ENCODE data around the gene NAV2. TPM values are rescaled to one million over a fixed set of nuclear protein-coding genes. Genes with fewer than 3 reads are reported as not detected.

NAV2 gene
- total RNA-seq, 1 experiment from 2014 or later, result 63.5 TPM

DNA sequence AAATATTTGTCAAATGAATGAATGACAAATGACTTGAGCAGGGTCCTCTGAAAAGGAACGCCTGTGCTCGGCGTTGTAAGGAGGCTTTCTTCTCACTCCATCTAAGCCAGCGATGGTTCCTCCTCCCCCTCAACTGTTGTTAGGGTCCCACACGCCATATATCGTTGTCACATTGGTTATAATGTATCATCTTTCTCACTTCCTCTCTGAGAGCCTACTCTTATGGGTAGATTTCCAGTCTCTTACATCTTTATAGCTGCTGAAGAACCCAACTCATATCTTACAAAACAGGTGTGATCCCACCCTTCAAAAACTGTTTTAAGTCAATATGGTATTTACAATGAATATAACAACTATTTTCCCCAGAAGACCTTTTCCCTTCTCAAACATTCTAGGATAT lies 81.5 kb downstream of the NAV2 start:
- Mint-ChIP-seq H3K9me3 (ENCODE audit: unreplicated experiment) (no peaks in the 10 kb centered on the region), H3K36me3 (ENCODE audit: insufficient read depth, unreplicated experiment) (no peaks in the 10 kb centered on the region), H3K27ac (ENCODE audit: unreplicated experiment) (peak overlapping the region; percentile 44), H3K4me1 (ENCODE audit: low read depth, unreplicated experiment) (peaks cover 52% of the 10 kb centered on the region), H3K27me3 (ENCODE audit: insufficient read depth, unreplicated experiment) (no peaks in the 10 kb centered on the region), H3K4me3 (ENCODE audit: unreplicated experiment) (no peak overlapping the region)
- peaks cover 48% of the 10 kb centered on the region for H3K4me1 ChIP-seq
- CTCF ChIA-PET, result no interaction called here
- H3K36me3 ChIP-seq (ENCODE audit: control insufficient read depth, insufficient read depth, low read length), result no peaks in the 10 kb centered on the region
- POLR2A ChIA-PET, result no interaction called here
- H3K9me3 ChIP-seq, result no peaks in the 10 kb centered on the region
- TF ChIP-seq, protein P1, sequence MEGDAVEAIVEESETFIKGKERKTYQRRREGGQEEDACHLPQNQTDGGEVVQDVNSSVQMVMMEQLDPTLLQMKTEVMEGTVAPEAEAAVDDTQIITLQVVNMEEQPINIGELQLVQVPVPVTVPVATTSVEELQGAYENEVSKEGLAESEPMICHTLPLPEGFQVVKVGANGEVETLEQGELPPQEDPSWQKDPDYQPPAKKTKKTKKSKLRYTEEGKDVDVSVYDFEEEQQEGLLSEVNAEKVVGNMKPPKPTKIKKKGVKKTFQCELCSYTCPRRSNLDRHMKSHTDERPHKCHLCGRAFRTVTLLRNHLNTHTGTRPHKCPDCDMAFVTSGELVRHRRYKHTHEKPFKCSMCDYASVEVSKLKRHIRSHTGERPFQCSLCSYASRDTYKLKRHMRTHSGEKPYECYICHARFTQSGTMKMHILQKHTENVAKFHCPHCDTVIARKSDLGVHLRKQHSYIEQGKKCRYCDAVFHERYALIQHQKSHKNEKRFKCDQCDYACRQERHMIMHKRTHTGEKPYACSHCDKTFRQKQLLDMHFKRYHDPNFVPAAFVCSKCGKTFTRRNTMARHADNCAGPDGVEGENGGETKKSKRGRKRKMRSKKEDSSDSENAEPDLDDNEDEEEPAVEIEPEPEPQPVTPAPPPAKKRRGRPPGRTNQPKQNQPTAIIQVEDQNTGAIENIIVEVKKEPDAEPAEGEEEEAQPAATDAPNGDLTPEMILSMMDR (IDR thresholded peaks at IDR 0.05; ENCODE audit: insufficient read depth in 1 of 2, low read depth in 1 of 2, low read length in 1 of 2, severe bottlenecking in 1 of 2, unreplicated experiment in 1 of 2), result no peak
- no peak for DNase-seq
- no TSS peak for BruUV-seq (replicated peaks)
- H3K4me3 ChIP-seq (ENCODE audit: low read depth, low read length), result no peak overlapping the region
- intact Hi-C loops (cut with micrococcal nuclease; ENCODE audit: unreplicated experiment), result no loop called here
- no peaks in the 10 kb centered on the region for H3K27me3 ChIP-seq (replicated peaks; ENCODE audit: control insufficient read depth, insufficient read depth, low read length)

- Histone ChIP-seq H3K4me3 (ENCODE audit: low read depth, low read length) (no peak overlapping the region), H3K9me3 (no peaks in the 10 kb centered on the region), H3K36me3 (ENCODE audit: control insufficient read depth, insufficient read depth, low read length) (no peaks in the 10 kb centered on the region), H3K4me1 (peaks cover 44% of the 10 kb centered on the region), H3K27me3 (replicated peaks; ENCODE audit: control insufficient read depth, insufficient read depth, low read length) (no peaks in the 10 kb centered on the region)
- CTCF ChIA-PET, result no interaction called here
- intact Hi-C loops (cut with micrococcal nuclease; ENCODE audit: unreplicated experiment), result no loop called here
- POLR2A ChIA-PET, result no interaction called here
- H3K4me1 Mint-ChIP-seq (ENCODE audit: low read depth, unreplicated experiment), result peaks cover 48% of the 10 kb centered on the region
- H3K4me3 Mint-ChIP-seq (ENCODE audit: unreplicated experiment), result no peak overlapping the region
- H3K9me3 Mint-ChIP-seq (ENCODE audit: unreplicated experiment), result no peaks in the 10 kb centered on the region
- H3K27ac Mint-ChIP-seq (ENCODE audit: unreplicated experiment), result no peak overlapping the region
- TF ChIP-seq, protein P1 (IDR thresholded peaks at IDR 0.05; ENCODE audit: insufficient read depth in 1 of 2, low read depth in 1 of 2, low read length in 1 of 2, severe bottlenecking in 1 of 2, unreplicated experiment in 1 of 2), result no peak
- BruUV-seq (replicated peaks), result no TSS peak
- H3K27me3 Mint-ChIP-seq (ENCODE audit: insufficient read depth, unreplicated experiment), result no peaks in the 10 kb centered on the region
- no peak for DNase-seq
- H3K36me3 Mint-ChIP-seq (ENCODE audit: insufficient read depth, unreplicated experiment), result no peaks in the 10 kb centered on the region
Measured at GRCh38 chr11:19795082-19795481, 82.4 kb downstream of the NAV2 start.

DNA sequence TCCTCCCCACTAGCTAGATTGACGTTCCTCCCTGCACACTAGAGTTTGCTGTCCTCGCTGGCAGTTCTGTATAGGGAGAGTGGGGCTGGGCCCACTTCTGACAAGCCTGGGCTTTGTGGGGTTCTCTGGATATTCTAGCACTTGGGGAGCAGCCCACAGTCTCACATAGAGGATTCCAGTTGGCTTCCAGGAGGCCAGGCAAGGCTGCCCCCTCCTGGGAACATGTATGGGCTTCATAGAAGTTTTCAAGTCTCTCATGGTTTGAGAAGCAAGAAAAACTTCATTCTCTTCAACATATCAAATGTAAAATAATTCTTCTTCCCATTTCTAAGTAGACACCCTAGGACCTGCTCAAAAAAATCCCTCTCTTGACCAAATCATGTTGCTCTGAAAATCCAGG lies 87.5 kb downstream of the NAV2 start:
- no peak overlapping the region for H3K4me3 ChIP-seq (ENCODE audit: low read depth, low read length)
- H3K4me1 ChIP-seq, result peaks cover 49% of the 10 kb centered on the region
- TF ChIP-seq, protein P1 (IDR thresholded peaks at IDR 0.05; ENCODE audit: insufficient read depth in 1 of 2, low read depth in 1 of 2, low read length in 1 of 2, severe bottlenecking in 1 of 2, unreplicated experiment in 1 of 2), result peak in 1 of 2 experiments; percentile 47
- BruUV-seq (replicated peaks), result no TSS peak
- peak overlapping the region; percentile 23 for H3K27ac Mint-ChIP-seq (ENCODE audit: unreplicated experiment)
- no peaks in the 10 kb centered on the region for H3K9me3 ChIP-seq
- ChIA-PET CTCF (interaction anchor here (1.1 kb wide), 1 partner anchor 11 kb away, joined by 4 read pairs; no protein-coding TSS in a partner anchor), POLR2A (no interaction called here)
- H3K9me3 Mint-ChIP-seq (ENCODE audit: unreplicated experiment), result no peaks in the 10 kb centered on the region
- H3K27me3 ChIP-seq (replicated peaks; ENCODE audit: control insufficient read depth, insufficient read depth, low read length), result no peaks in the 10 kb centered on the region
- DNase-seq, result no peak
- no peaks in the 10 kb centered on the region for H3K27me3 Mint-ChIP-seq (ENCODE audit: insufficient read depth, unreplicated experiment)
- H3K36me3 ChIP-seq (ENCODE audit: control insufficient read depth, insufficient read depth, low read length), result no peaks in the 10 kb centered on the region
- H3K4me3 Mint-ChIP-seq (ENCODE audit: unreplicated experiment), result no peak overlapping the region
- H3K36me3 Mint-ChIP-seq (ENCODE audit: insufficient read depth, unreplicated experiment), result no peaks in the 10 kb centered on the region
- H3K4me1 Mint-ChIP-seq (ENCODE audit: low read depth, unreplicated experiment), result peaks cover 44% of the 10 kb centered on the region
- intact Hi-C loops (cut with micrococcal nuclease; ENCODE audit: unreplicated experiment), result loop anchor here (1.0 to 5.0 kb wide), 4 partner anchors 58 to 332 kb away; no protein-coding TSS in a partner anchor
